CD4-positive, alpha-beta T cell (primary cell): ENCODE measurements around the gene KCNJ4. TPM values are rescaled to one million over a fixed set of nuclear protein-coding genes. Genes with fewer than 3 reads are reported as not detected.

ENCODE experiments used
- ATAC-seq: fragments of 200-7000 bp; cut with Tn5 transposase; one replicate; pipeline ENCODE4 v1.10.0; 2022; ENCODE audit warnings: mild to moderate bottlenecking; ENCODE audit not compliant: poor library complexity
- CTCF ChIA-PET: fragments of 350-600 bp; sonication (Branson Sonifier 250); formaldehyde crosslinking; loops from one replicate; lab custom pipeline; 2021; ENCODE audit warnings: antibody characterized with exemption, inconsistent platforms; lab: Charles Lee
- POLR2A ChIA-PET: fragments of 350-600 bp; sonication (Branson Sonifier 250); formaldehyde crosslinking; loops from one replicate; lab custom pipeline; 2021; ENCODE audit warnings: antibody characterized with exemption, inconsistent platforms; lab: Charles Lee
- DNase-seq, 14 experiments: peaks; one replicate each; pipeline ENCODE4 v3.0.0-alpha.2; 2013 to 2020; ENCODE audit warnings: mixed read lengths in 2 of 14
- H3K27ac ChIP-seq, 2 donors: one replicate each; pipeline versions ENCODE4 v1.5.1 to v1.7.0; 2013; ENCODE audit warnings: low read length in 2 of 2, low read depth in 1 of 2, mild to moderate bottlenecking in 1 of 2
- H3K27me3 ChIP-seq, 2 experiments: 1 replicate in 1 of 2; 2 replicates in 1 of 2; pipeline versions ENCODE4 v1.6.1 to v1.7.0; 2013; ENCODE audit warnings: low read length in 2 of 2, control low read depth in 1 of 2, mild to moderate bottlenecking in 1 of 2, moderate library complexity in 1 of 2; ENCODE audit not compliant: insufficient read depth in 2 of 2, control insufficient read depth in 1 of 2
- H3K36me3 ChIP-seq: one replicate; pipeline ENCODE4 v1.6.1; 2013; ENCODE audit warnings: low read length, control low read depth; ENCODE audit not compliant: insufficient read depth
- H3K4me1 ChIP-seq: one replicate; pipeline ENCODE4 v1.6.1; 2013; ENCODE audit warnings: low read length, control low read depth; ENCODE audit not compliant: insufficient read depth
- H3K4me3 ChIP-seq: one replicate; pipeline ENCODE4 v1.5.1; 2013; ENCODE audit warnings: mild to moderate bottlenecking, low read length, moderate library complexity
- H3K9me3 ChIP-seq, 2 experiments: 1 replicate in 1 of 2; 2 replicates in 1 of 2; pipeline versions ENCODE4 v1.6.1 to v1.7.0; 2013; ENCODE audit warnings: low read length in 2 of 2, mild to moderate bottlenecking in 2 of 2, control low read depth in 1 of 2, moderate library complexity in 1 of 2; ENCODE audit not compliant: control insufficient read depth in 1 of 2, insufficient read depth in 1 of 2
- H3K27ac Mint-ChIP-seq: one replicate; pipeline ENCODE4 v1.8.0; 2020; ENCODE audit warnings: mixed read lengths
- H3K27me3 Mint-ChIP-seq: one replicate; pipeline ENCODE4 v1.8.0; 2021; ENCODE audit warnings: mixed read lengths
- H3K36me3 Mint-ChIP-seq: one replicate; pipeline ENCODE4 v1.8.0; 2021; ENCODE audit warnings: low read depth, mixed read lengths
- H3K4me1 Mint-ChIP-seq: one replicate; pipeline ENCODE4 v1.8.0; 2021; ENCODE audit warnings: low read depth, mixed read lengths
- H3K4me3 Mint-ChIP-seq: one replicate; pipeline ENCODE4 v1.8.0; 2020; ENCODE audit warnings: mild to moderate bottlenecking, mixed read lengths
- H3K9me3 Mint-ChIP-seq: one replicate; pipeline ENCODE4 v1.8.0; 2020; ENCODE audit warnings: mixed read lengths
- intact Hi-C, 2 experiments: fragments of 100-400 bp; cut with DNase I in 1 of 2; cut with micrococcal nuclease in 1 of 2; formaldehyde crosslinking; loops; one replicate each; pipeline versions ENCODE4 v1.15.1 to v1.9.0; 2023 to 2025; cut with DNase I, micrococcal nuclease
- total RNA-seq, 174 experiments: library from RNA in 2 of 174; stranded (reverse) in 2 of 174; gene quantifications; one replicate each; pipeline ENCODE4 v1.2.3 and lab custom pipeline; 2021 to 2026
- TF ChIP-seq, protein P1 (sequence below): fragments of 200-600 bp; IDR thresholded peaks from one replicate; pipeline ENCODE4 v1.8.0; 2022; ENCODE audit warnings: antibody characterized with exemption, mild to moderate bottlenecking

KCNJ4 gene
- total RNA-seq, 2 experiments from 2014 or later = not detected

- Histone ChIP-seq H3K36me3 (no peaks in the 10 kb centered on the region), H3K9me3 (peaks cover 0 to 13% of the 10 kb centered on the region in 2 experiments), H3K4me3 (no peak overlapping the region), H3K27me3 (peaks cover 16 to 20% of the 10 kb centered on the region in 2 experiments), H3K27ac (no peak overlapping the region), H3K4me1 (peaks cover 11% of the 10 kb centered on the region)
- H3K27ac Mint-ChIP-seq = no peak overlapping the region
- ChIA-PET CTCF (no interaction called here), POLR2A (interaction anchor here (1.7 kb wide), 1 partner anchor 11 kb away, joined by 4 read pairs; no protein-coding TSS in a partner anchor)
- H3K9me3 Mint-ChIP-seq = no peaks in the 10 kb centered on the region
- no peaks in the 10 kb centered on the region for H3K36me3 Mint-ChIP-seq
- peaks cover 31% of the 10 kb centered on the region for H3K27me3 Mint-ChIP-seq
- intact Hi-C loops = no loop called here
- DNase-seq (no peak), ATAC-seq (no peak)
- H3K4me3 Mint-ChIP-seq = no peak overlapping the region
- H3K4me1 Mint-ChIP-seq = no peaks in the 10 kb centered on the region
- TF ChIP-seq, protein P1, sequence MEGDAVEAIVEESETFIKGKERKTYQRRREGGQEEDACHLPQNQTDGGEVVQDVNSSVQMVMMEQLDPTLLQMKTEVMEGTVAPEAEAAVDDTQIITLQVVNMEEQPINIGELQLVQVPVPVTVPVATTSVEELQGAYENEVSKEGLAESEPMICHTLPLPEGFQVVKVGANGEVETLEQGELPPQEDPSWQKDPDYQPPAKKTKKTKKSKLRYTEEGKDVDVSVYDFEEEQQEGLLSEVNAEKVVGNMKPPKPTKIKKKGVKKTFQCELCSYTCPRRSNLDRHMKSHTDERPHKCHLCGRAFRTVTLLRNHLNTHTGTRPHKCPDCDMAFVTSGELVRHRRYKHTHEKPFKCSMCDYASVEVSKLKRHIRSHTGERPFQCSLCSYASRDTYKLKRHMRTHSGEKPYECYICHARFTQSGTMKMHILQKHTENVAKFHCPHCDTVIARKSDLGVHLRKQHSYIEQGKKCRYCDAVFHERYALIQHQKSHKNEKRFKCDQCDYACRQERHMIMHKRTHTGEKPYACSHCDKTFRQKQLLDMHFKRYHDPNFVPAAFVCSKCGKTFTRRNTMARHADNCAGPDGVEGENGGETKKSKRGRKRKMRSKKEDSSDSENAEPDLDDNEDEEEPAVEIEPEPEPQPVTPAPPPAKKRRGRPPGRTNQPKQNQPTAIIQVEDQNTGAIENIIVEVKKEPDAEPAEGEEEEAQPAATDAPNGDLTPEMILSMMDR = no peak
Measured at GRCh38 chr22:38469306-38469781, 14.3 kb upstream of the KCNJ4 start.

GRCh38 chr22:38468443-38469305 is 13.7 kb upstream of the KCNJ4 start:
- H3K9me3 ChIP-seq = peaks cover 0 to 13% of the 10 kb centered on the region in 2 experiments
- TF ChIP-seq, protein P1 = no peak
- H3K36me3 ChIP-seq = no peaks in the 10 kb centered on the region
- ATAC-seq (peak; percentile 57), DNase-seq (no peak)
- H3K27ac ChIP-seq = no peak overlapping the region
- peaks cover 11% of the 10 kb centered on the region for H3K4me1 ChIP-seq
- no peak overlapping the region for H3K4me3 Mint-ChIP-seq
- H3K4me3 ChIP-seq = peak overlapping the region; percentile 44
- no peaks in the 10 kb centered on the region for H3K4me1 Mint-ChIP-seq
- H3K27me3 ChIP-seq = peaks cover 17 to 25% of the 10 kb centered on the region in 2 experiments
- no peak overlapping the region for H3K27ac Mint-ChIP-seq
- intact Hi-C loops = no loop called here
- H3K27me3 Mint-ChIP-seq = peaks cover 37% of the 10 kb centered on the region
- POLR2A ChIA-PET = interaction anchor here (1.7 kb wide), 1 partner anchor 12 kb away, joined by 4 read pairs; no protein-coding TSS in a partner anchor
- no peaks in the 10 kb centered on the region for H3K9me3 Mint-ChIP-seq
- CTCF ChIA-PET = no interaction called here
- no peaks in the 10 kb centered on the region for H3K36me3 Mint-ChIP-seq

- Mint-ChIP-seq H3K27me3 (peaks cover 44% of the 10 kb centered on the region), H3K4me1 (no peaks in the 10 kb centered on the region), H3K36me3 (no peaks in the 10 kb centered on the region), H3K27ac (no peak within 1 kb of the TSS), H3K9me3 (no peaks in the 10 kb centered on the region), H3K4me3 (peak within 1 kb of the TSS; percentile 35)
- ChIA-PET CTCF (interaction anchor here (1.0 kb wide), 1 partner anchor 56 kb away, joined by 4 read pairs; no protein-coding TSS in a partner anchor), POLR2A (interaction anchor here (1.7 kb wide), 1 partner anchor 13 kb away, joined by 4 read pairs; no protein-coding TSS in a partner anchor)
- H3K36me3 ChIP-seq = no peaks in the 10 kb centered on the region
- no peak within 1 kb of the TSS for H3K27ac ChIP-seq
- TF ChIP-seq, protein P1 = no peak
- peaks cover 0 to 13% of the 10 kb centered on the region in 2 experiments for H3K9me3 ChIP-seq
- peak within 1 kb of the TSS; percentile 44 for H3K4me3 ChIP-seq
- H3K27me3 ChIP-seq = peaks cover 24 to 32% of the 10 kb centered on the region in 2 experiments
- DNase-seq = peak in 7 of 14 experiments; percentile 20 to 63 (median 41)
- peaks cover 11% of the 10 kb centered on the region for H3K4me1 ChIP-seq
- intact Hi-C loops = no loop called here
- peak; percentile 69 for ATAC-seq
Measured at GRCh38 chr22:38467904-38468442, 13.0 kb upstream of the KCNJ4 start, which contains the start of gene KDELR3. Gene KDELR3, plus strand, starts transcription at chr22:38468096. Its CDS starts 138 bp downstream, at chr22:38468234.
